ENCODE data around the gene SNX25.
A peak's percentile ranks its signal among the peaks of the same experiment; 100 is the strongest.

The SNX25 gene

GRCh38 chr4:185182239-185182638 lies 27.2 kb upstream of the SNX25 start:
- H3K4me3 ChIP-seq (ENCODE audit: low read depth, low read length), result no peak overlapping the region
- POLR2A ChIA-PET, result no interaction called here
- TF ChIP-seq CTCF (IDR thresholded peaks at IDR 0.05; ENCODE audit: insufficient read depth, low read length, missing control alignments), result no peak
- DNase-seq (ENCODE audit: low read depth, low spot score), result no peak
- CTCF ChIA-PET, result interaction anchor here (1.0 to 7.5 kb wide), 10 partner anchors 9 to 215 kb away, joined by 3 to 121 read pairs (median 12); partner anchors contain the start of genes ANKRD37 and LRP2BP

GRCh38 chr4:185183622-185184281 lies 25.6 kb upstream of the SNX25 start:
- no peak overlapping the region for H3K4me3 ChIP-seq (ENCODE audit: low read depth, low read length)
- CTCF ChIA-PET, result interaction anchor here (0.6 to 7.5 kb wide), 32 partner anchors 10 to 854 kb away, joined by 3 to 121 read pairs (median 4); partner anchors contain the start of genes ANKRD37, LRP2BP, SLC25A4 and UFSP2
- TF ChIP-seq CTCF (IDR thresholded peaks at IDR 0.05; ENCODE audit: insufficient read depth, low read length, missing control alignments), result peak; percentile 75
- POLR2A ChIA-PET, result interaction anchor here (1.2 kb wide), 1 partner anchor 41 kb away, joined by 5 read pairs; the partner anchor contains the start of gene SLC25A4
- no peak for DNase-seq (ENCODE audit: low read depth, low spot score)

- CTCF ChIA-PET, result interaction anchor here (1.0 to 7.5 kb wide), 4 partner anchors 9 to 210 kb away, joined by 3 to 121 read pairs (median 50); partner anchors contain the start of genes ANKRD37 and LRP2BP
- no peak overlapping the region for H3K4me3 ChIP-seq (ENCODE audit: low read depth, low read length)
- no peak for DNase-seq (ENCODE audit: low read depth, low spot score)
- no peak for TF ChIP-seq CTCF (IDR thresholded peaks at IDR 0.05; ENCODE audit: insufficient read depth, low read length, missing control alignments)
- POLR2A ChIA-PET, result no interaction called here
These were observed 22.6 kb upstream of the SNX25 start for GRCh38 chr4:185186769-185187168.

- DNase-seq (ENCODE audit: low read depth, low spot score), result no peak
- ChIA-PET POLR2A (no interaction called here), CTCF (no interaction called here)
- no peak for TF ChIP-seq CTCF (IDR thresholded peaks at IDR 0.05; ENCODE audit: insufficient read depth, low read length, missing control alignments)
- H3K4me3 ChIP-seq (ENCODE audit: low read depth, low read length), result no peak overlapping the region
These were observed 19.6 kb upstream of the SNX25 start for GRCh38 chr4:185189606-185190305.

- TF ChIP-seq CTCF (IDR thresholded peaks at IDR 0.05; ENCODE audit: insufficient read depth, low read length, missing control alignments), result no peak
- CTCF ChIA-PET, result no interaction called here
- DNase-seq (ENCODE audit: low read depth, low spot score), result no peak
- POLR2A ChIA-PET, result no interaction called here
- no peak overlapping the region for H3K4me3 ChIP-seq (ENCODE audit: low read depth, low read length)
These were observed 19.0 kb upstream of the SNX25 start for GRCh38 chr4:185190306-185190856.

GRCh38 chr4:185192059-185192458 lies 17.3 kb upstream of the SNX25 start:
- no peak overlapping the region for H3K4me3 ChIP-seq (ENCODE audit: low read depth, low read length)
- ChIA-PET POLR2A (no interaction called here), CTCF (interaction anchor here (11.2 kb wide), 1 partner anchor 8 kb away, joined by 121 read pairs; no protein-coding TSS in a partner anchor)
- no peak for TF ChIP-seq CTCF (IDR thresholded peaks at IDR 0.05; ENCODE audit: insufficient read depth, low read length, missing control alignments)
- DNase-seq (ENCODE audit: low read depth, low spot score), result no peak

Data from AG04449 (cell line).